ENCODE measurements around the gene SLC38A11. TPM values are rescaled to one million over a fixed set of nuclear protein-coding genes. Genes with fewer than 3 reads are reported as not detected.

The SLC38A11 gene
- total and polyA plus RNA-seq, 2 of the 13 experiments (the other 11 are each of a cell fraction or from before 2014, with no cell fraction given), result 14.0 to 14.3 TPM

- peak; percentile 56 for FAIRE-seq
- in situ Hi-C loops (cut with HindIII; ENCODE audit: extremely low pct_ligation_motif_present, low pct_unique_long_range_greater_than_20kb), result loop anchor here (5.0 kb wide), 1 partner anchor 71 kb away; the partner anchor contains the start of gene COBLL1
- ATAC-seq, result peak; percentile 82
- no peak for TF ChIP-seq ZC3H4 (CRISPR knock-in tag; IDR thresholded peaks at IDR 0.05; ENCODE audit: borderline replicate concordance)
- TF ChIP-seq XRCC5 (optimal IDR thresholded peaks at IDR 0.05; ENCODE audit: low read length), result no peak
- TF ChIP-seq ZNF839 (CRISPR knock-in tag; IDR thresholded peaks at IDR 0.05; ENCODE audit: borderline replicate concordance), result no peak
- TF ChIP-seq HNRNPUL1 (IDR thresholded peaks at IDR 0.05; ENCODE audit: low read depth, low read length), result peak; percentile 54; the same call in 1 of the 2 replicates
- TF ChIP-seq HOXD1 (CRISPR knock-in tag; IDR thresholded peaks at IDR 0.05), result no peak
- no peak for TF ChIP-seq CEBPZ (IDR thresholded peaks at IDR 0.05; ENCODE audit: low read length)
- no peak for TF ChIP-seq ZNF577 (CRISPR knock-in tag; IDR thresholded peaks at IDR 0.05; ENCODE audit: borderline replicate concordance, low read depth)
- no peak for TF ChIP-seq CBX5 (CRISPR knock-in tag; IDR thresholded peaks at IDR 0.05; ENCODE audit: borderline replicate concordance)
- TF ChIP-seq PREB (CRISPR knock-in tag; IDR thresholded peaks at IDR 0.05), result no peak
- no peak for TF ChIP-seq NFYB (CRISPR knock-in tag; IDR thresholded peaks at IDR 0.05)
- no peak for TF ChIP-seq ZNF597 (CRISPR knock-in tag; IDR thresholded peaks at IDR 0.05)
- no peak for TF ChIP-seq JUNB (CRISPR knock-in tag; IDR thresholded peaks at IDR 0.05; ENCODE audit: borderline replicate concordance)
- no peak for TF ChIP-seq RFX5 (IDR thresholded peaks at IDR 0.05; ENCODE audit: low read depth, low read length)
- TF ChIP-seq EZH2 (conservative IDR thresholded peaks at IDR 0.05; ENCODE audit: low read depth, low read length), result no peak
- no peak for TF ChIP-seq ZIK1 (CRISPR knock-in tag; IDR thresholded peaks at IDR 0.05; ENCODE audit: borderline replicate concordance, low read depth)
- no peak for TF ChIP-seq ZZZ3 (CRISPR knock-in tag; IDR thresholded peaks at IDR 0.05; ENCODE audit: borderline replicate concordance)
- peak; percentile 57; the same call in 1 of the 2 replicates for TF ChIP-seq CREM (IDR thresholded peaks at IDR 0.05)
- TF ChIP-seq CREM (CRISPR knock-in tag; IDR thresholded peaks at IDR 0.05), result no peak
Observed at GRCh38 chr2:164913640-164914350, 41.5 kb downstream of the SLC38A11 start.

More at GRCh38 chr2:164913640-164914350, 41.5 kb downstream of the SLC38A11 start:
- Histone ChIP-seq H3K36me3 (replicated peaks in 1 of 2; ENCODE audit: control insufficient read depth in 1 of 2, insufficient read depth in 2 of 2, low read length in 2 of 2) (no peaks in the 10 kb centered on the region; a peak in 1 of 5 replicates), H3K4me2 (ENCODE audit: low read depth, low read length) (peak overlapping the region; percentile 25; the same call in 1 of the 2 replicates), H4K20me1 (ENCODE audit: insufficient read depth, low read length) (no peaks in the 10 kb centered on the region), H2AFZ (ENCODE audit: low read length) (peak overlapping the region; percentile 24), H3K27ac (ENCODE audit: extremely low read length, insufficient read depth, low read length) (peak overlapping the region; percentile 68), H3K4me1 (ENCODE audit: insufficient read depth, low read length) (peaks cover 74% of the 10 kb centered on the region), H3K9me3 (ENCODE audit: low read length) (no peaks in the 10 kb centered on the region), H3K27me3 (ENCODE audit: control insufficient read depth in 1 of 2, insufficient read depth in 2 of 2, low read length in 2 of 2) (no peaks in the 10 kb centered on the region), H3K79me2 (ENCODE audit: insufficient read depth, low read length) (no peaks in the 10 kb centered on the region), H3K4me3 (replicated peaks in 1 of 3; ENCODE audit: insufficient read depth in 1 of 3, low read depth in 2 of 3, low read length in 3 of 3) (no peak overlapping the region), H3K9ac (ENCODE audit: insufficient read depth, low read depth, low read length) (no peak overlapping the region)
- ChIA-PET CTCF (ENCODE audit: low intra/inter-chr PET ratio, low total read pairs) (interaction anchor here (1.6 to 2.1 kb wide), 3 partner anchors 72 to 176 kb away, joined by 4 to 14 read pairs (median 10); partner anchors contain the start of gene COBLL1), POLR2A (interaction anchor here (0.6 to 3.1 kb wide), 9 partner anchors 17 to 180 kb away, joined by 3 to 45 read pairs (median 4); partner anchors contain the start of gene COBLL1)
- BruUV-seq (replicated peaks), result TSS peak; percentile 38
- DNase-seq (ENCODE audit: low spot score), result peak; percentile 91
- intact Hi-C loops (cut with micrococcal nuclease; ENCODE audit: unreplicated experiment), result loop anchor here (1.0 to 10.0 kb wide), 4 partner anchors 36 to 349 kb away; no protein-coding TSS in a partner anchor

Measured in HepG2 (cell line).